Measurements from ENCODE around the gene ERN1. TPM values are rescaled to one million over a fixed set of nuclear protein-coding genes. Genes with fewer than 3 reads are reported as not detected.

Gene ERN1
- total RNA-seq, 4 donors from 2014 or later, result 9.5 to 20.2 (median 12.8) TPM

GRCh38 chr17:64055183-64056142 lies 74.5 kb downstream of the ERN1 start:
- H3K36me3 ChIP-seq, result peaks cover 18 to 29% of the 10 kb centered on the region in 2 donors
- 93 to 94% methylated on average over 15 to 22 of the region's 22 CpGs for WGBS, 2 donors
- no peak overlapping the region for H3K27ac ChIP-seq
- no peak for DNase-seq
- no peaks in the 10 kb centered on the region for H3K27me3 ChIP-seq
- TF ChIP-seq, protein P1, sequence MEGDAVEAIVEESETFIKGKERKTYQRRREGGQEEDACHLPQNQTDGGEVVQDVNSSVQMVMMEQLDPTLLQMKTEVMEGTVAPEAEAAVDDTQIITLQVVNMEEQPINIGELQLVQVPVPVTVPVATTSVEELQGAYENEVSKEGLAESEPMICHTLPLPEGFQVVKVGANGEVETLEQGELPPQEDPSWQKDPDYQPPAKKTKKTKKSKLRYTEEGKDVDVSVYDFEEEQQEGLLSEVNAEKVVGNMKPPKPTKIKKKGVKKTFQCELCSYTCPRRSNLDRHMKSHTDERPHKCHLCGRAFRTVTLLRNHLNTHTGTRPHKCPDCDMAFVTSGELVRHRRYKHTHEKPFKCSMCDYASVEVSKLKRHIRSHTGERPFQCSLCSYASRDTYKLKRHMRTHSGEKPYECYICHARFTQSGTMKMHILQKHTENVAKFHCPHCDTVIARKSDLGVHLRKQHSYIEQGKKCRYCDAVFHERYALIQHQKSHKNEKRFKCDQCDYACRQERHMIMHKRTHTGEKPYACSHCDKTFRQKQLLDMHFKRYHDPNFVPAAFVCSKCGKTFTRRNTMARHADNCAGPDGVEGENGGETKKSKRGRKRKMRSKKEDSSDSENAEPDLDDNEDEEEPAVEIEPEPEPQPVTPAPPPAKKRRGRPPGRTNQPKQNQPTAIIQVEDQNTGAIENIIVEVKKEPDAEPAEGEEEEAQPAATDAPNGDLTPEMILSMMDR (IDR thresholded peaks at IDR 0.05), result no peak
- TF ChIP-seq POLR2A (IDR thresholded peaks at IDR 0.05), result no peak
- no peak overlapping the region for H3K4me3 ChIP-seq (replicated peaks in 1 of 3)
- no peaks in the 10 kb centered on the region for H3K9me3 ChIP-seq
- no peaks in the 10 kb centered on the region for H3K4me1 ChIP-seq
- intact Hi-C loops (cut with DNase I), result no loop called here

GRCh38 chr17:64054304-64054703 lies 75.6 kb downstream of the ERN1 start:
- DNase-seq, result no peak
- Histone ChIP-seq H3K27me3 (no peaks in the 10 kb centered on the region), H3K4me1 (no peaks in the 10 kb centered on the region), H3K4me3 (replicated peaks in 1 of 3) (no peak overlapping the region), H3K36me3 (peaks cover 14 to 32% of the 10 kb centered on the region in 2 donors), H3K9me3 (no peaks in the 10 kb centered on the region), H3K27ac (no peak overlapping the region)
- 89 to 94% methylated on average over 15 to 21 of the region's 21 CpGs for WGBS, 2 donors
- intact Hi-C loops (cut with DNase I), result no loop called here
- TF ChIP-seq POLR2A (IDR thresholded peaks at IDR 0.05), result no peak
- TF ChIP-seq, protein P1 (IDR thresholded peaks at IDR 0.05), result no peak

- 93 to 99% methylated on average over 10 of the region's 10 CpGs for WGBS, 2 donors
- no peak overlapping the region for H3K27ac ChIP-seq
- H3K4me1 ChIP-seq, result no peaks in the 10 kb centered on the region
- H3K9me3 ChIP-seq, result no peaks in the 10 kb centered on the region
- no peak overlapping the region for H3K4me3 ChIP-seq (replicated peaks in 1 of 3)
- no peaks in the 10 kb centered on the region for H3K27me3 ChIP-seq
- DNase-seq, result no peak
- peaks cover 22 to 44% of the 10 kb centered on the region in 2 donors for H3K36me3 ChIP-seq
- intact Hi-C loops (cut with DNase I), result no loop called here
- TF ChIP-seq POLR2A (IDR thresholded peaks at IDR 0.05), result no peak
- TF ChIP-seq, protein P1 (IDR thresholded peaks at IDR 0.05), result no peak
These were observed 76.8 kb downstream of the ERN1 start for GRCh38 chr17:64053101-64053500.

- no peak for DNase-seq
- H3K36me3 ChIP-seq, result peaks cover 37 to 51% of the 10 kb centered on the region in 2 donors
- H3K27me3 ChIP-seq, result no peaks in the 10 kb centered on the region
- no peak overlapping the region for H3K4me3 ChIP-seq (replicated peaks in 1 of 3)
- 43 to 50% methylated on average over 1 of the region's 1 CpG for WGBS, 2 donors
- TF ChIP-seq, protein P1 (IDR thresholded peaks at IDR 0.05), result no peak
- no peak for TF ChIP-seq POLR2A (IDR thresholded peaks at IDR 0.05)
- intact Hi-C loops (cut with DNase I), result no loop called here
- no peaks in the 10 kb centered on the region for H3K4me1 ChIP-seq
- H3K27ac ChIP-seq, result no peak overlapping the region
- no peaks in the 10 kb centered on the region for H3K9me3 ChIP-seq
These were observed 78.8 kb downstream of the ERN1 start for GRCh38 chr17:64051153-64051552.

DNA sequence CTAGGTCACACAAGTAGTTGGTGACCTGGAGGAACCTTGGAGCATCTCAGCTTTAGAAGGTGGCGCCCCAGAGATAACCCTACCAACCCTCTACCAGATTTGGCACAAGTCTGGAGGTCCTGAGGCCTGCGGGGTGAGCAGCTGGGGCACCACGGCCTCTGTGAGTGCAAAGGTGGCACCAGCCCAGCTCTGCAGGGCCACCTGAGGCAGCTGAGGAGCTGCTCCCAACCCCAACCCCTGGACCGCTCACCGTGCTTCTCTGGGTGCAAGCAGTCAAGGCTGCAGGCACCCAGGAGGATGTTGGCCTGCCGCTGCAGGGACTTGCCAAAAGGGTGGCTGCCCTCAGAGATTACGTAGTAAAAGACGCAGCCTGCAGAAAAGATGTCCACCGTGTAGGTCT lies 81.1 kb downstream of the ERN1 start:
- Histone ChIP-seq H3K27ac (no peak overlapping the region), H3K36me3 (peaks cover 48 to 55% of the 10 kb centered on the region in 2 donors)

More for the DNA sequence above, 81.1 kb downstream of the ERN1 start:
- H3K4me1 ChIP-seq, result no peaks in the 10 kb centered on the region
- no peaks in the 10 kb centered on the region for H3K9me3 ChIP-seq
- no peak overlapping the region for H3K4me3 ChIP-seq (replicated peaks in 1 of 3)
- intact Hi-C loops (cut with DNase I), result no loop called here
- TF ChIP-seq, protein P1 (IDR thresholded peaks at IDR 0.05), result no peak
- TF ChIP-seq POLR2A (IDR thresholded peaks at IDR 0.05), result no peak
- no peaks in the 10 kb centered on the region for H3K27me3 ChIP-seq
- DNase-seq, result no peak
- 96 to 97% methylated on average over 7 to 9 of the region's 9 CpGs for WGBS, 2 donors
